GM23338 (cell line): ENCODE data around the gene SHISAL1. TPM values are rescaled to one million over a fixed set of nuclear protein-coding genes. Genes with fewer than 3 reads are reported as not detected.

Experiments
- ATAC-seq: fragments of 200-7000 bp; cut with Tn5 transposase; 3 replicates; pipeline ENCODE4 v1.9.1; 2020
- DNase-seq: peaks from one replicate; pipeline ENCODE4 v3.0.0-alpha.2; 2015; ENCODE audit warnings: low spot score
- H2AFZ ChIP-seq: fragments of 200-600 bp; sonication (generic); 2 replicates; pipeline ENCODE4 v1.8.0; 2016; ENCODE audit warnings: antibody characterized with exemption, mild to moderate bottlenecking, moderate library complexity
- H3F3A ChIP-seq: fragments of 200-600 bp; sonication (generic); replicated peaks from 2 replicates; pipeline ENCODE4 v1.8.0; 2017; ENCODE audit warnings: antibody characterized with exemption, mixed run types, low read depth
- H3K27ac ChIP-seq: fragments of 200-600 bp; sonication (generic); 2 replicates; pipeline ENCODE4 v1.6.1; 2016; ENCODE audit warnings: low read depth
- H3K27me3 ChIP-seq: fragments of 200-600 bp; sonication (generic); 2 replicates; pipeline ENCODE4 v1.8.0; 2016; ENCODE audit warnings: mild to moderate bottlenecking, mixed run types, moderate library complexity; ENCODE audit not compliant: insufficient read depth
- H3K36me3 ChIP-seq: fragments of 200-600 bp; sonication (generic); 2 replicates; pipeline ENCODE4 v1.8.0; 2016; ENCODE audit warnings: mild to moderate bottlenecking; ENCODE audit not compliant: insufficient read depth
- H3K4me1 ChIP-seq: fragments of 200-600 bp; sonication (generic); 2 replicates; pipeline ENCODE4 v1.8.0; 2016; ENCODE audit warnings: mild to moderate bottlenecking, moderate library complexity; ENCODE audit not compliant: insufficient read depth
- H3K4me2 ChIP-seq: fragments of 200-600 bp; sonication (generic); 2 replicates; pipeline ENCODE4 v1.7.1; 2017; ENCODE audit warnings: mixed run types
- H3K4me3 ChIP-seq: fragments of 200-600 bp; sonication (generic); 2 replicates; pipeline ENCODE4 v1.6.1; 2016; ENCODE audit warnings: mixed run types
- H3K79me2 ChIP-seq: fragments of 200-600 bp; sonication (generic); replicated peaks from 2 replicates; pipeline ENCODE4 v1.8.0; 2017; ENCODE audit warnings: mild to moderate bottlenecking; ENCODE audit not compliant: insufficient read depth
- H3K9me2 ChIP-seq: fragments of 200-600 bp; sonication (generic); 2 replicates; pipeline ENCODE4 v1.8.0; 2017; ENCODE audit not compliant: insufficient read depth
- H4K20me1 ChIP-seq: fragments of 200-600 bp; sonication (generic); replicated peaks from 2 replicates; pipeline ENCODE4 v1.8.0; 2017; ENCODE audit warnings: mild to moderate bottlenecking; ENCODE audit not compliant: insufficient read depth
- H3K27ac Mint-ChIP-seq: 2 replicates; pipeline ENCODE4 v1.8.0; 2020; ENCODE audit warnings: inconsistent platforms, mild to moderate bottlenecking, moderate library complexity, mixed read lengths
- H3K27me3 Mint-ChIP-seq: 3 replicates; pipeline ENCODE4 v1.8.0; 2022; ENCODE audit warnings: low read depth, mild to moderate bottlenecking, moderate library complexity, mixed read lengths, inconsistent platforms; ENCODE audit not compliant: insufficient read depth, poor library complexity
- H3K36me3 Mint-ChIP-seq: 3 replicates; pipeline ENCODE4 v1.8.0; 2021; ENCODE audit warnings: low read depth, mild to moderate bottlenecking, inconsistent platforms, moderate library complexity, mixed read lengths
- H3K4me1 Mint-ChIP-seq: 3 replicates; pipeline ENCODE4 v1.8.0; 2020; ENCODE audit warnings: mild to moderate bottlenecking, inconsistent platforms, mixed read lengths
- H3K4me3 Mint-ChIP-seq: 3 replicates; pipeline ENCODE4 v1.8.0; 2021; ENCODE audit warnings: moderate library complexity, mild to moderate bottlenecking, inconsistent platforms, mixed read lengths
- H3K9me3 Mint-ChIP-seq: 3 replicates; pipeline ENCODE4 v1.8.0; 2020; ENCODE audit warnings: moderate library complexity, mild to moderate bottlenecking, inconsistent platforms, mixed read lengths
- CREB1 ChIP-seq: fragments of 250-450 bp; sonication (Bioruptor Pico); IDR thresholded peaks from 2 replicates; pipeline ENCODE4 v1.5.0; 2020; ENCODE audit warnings: low read depth, mild to moderate bottlenecking, moderate library complexity
- EZH2 ChIP-seq: fragments of 200-600 bp; sonication (generic); IDR thresholded peaks from one replicate; pipeline ENCODE4 v1.8.0; 2017; ENCODE audit warnings: antibody characterized with exemption, mild to moderate bottlenecking, low read depth; ENCODE audit not compliant: unreplicated experiment
- JUNB ChIP-seq: IDR thresholded peaks from one replicate; pipeline ENCODE4 v1.6.1; 2016; ENCODE audit warnings: antibody characterized with exemption; ENCODE audit not compliant: unreplicated experiment
- POLR2AphosphoS5 ChIP-seq: IDR thresholded peaks from 2 replicates; pipeline ENCODE4 v1.6.1; 2016; ENCODE audit warnings: antibody characterized with exemption, low read depth
- ZNF114 ChIP-seq: fragments of 250-450 bp; sonication (Bioruptor Pico); IDR thresholded peaks from 2 replicates; pipeline ENCODE4 v1.5.0; 2020; ENCODE audit warnings: mild to moderate bottlenecking, moderate library complexity
- ZNF331 ChIP-seq: fragments of 250-450 bp; sonication (Bioruptor Pico); IDR thresholded peaks from 2 replicates; pipeline ENCODE4 v1.5.0; 2020; ENCODE audit warnings: low read depth, mild to moderate bottlenecking, moderate library complexity
- polyA plus RNA-seq: library from polyadenylated mRNA; unstranded; fragments of >200 nt; fragmentation: Nextera tagmentation; extraction: Ambion mirVana; gene quantifications from 2 replicates; pipeline ENCODE4 v1.2.1, GENCODE V29; 2016
- total RNA-seq: library from RNA; depleted of rRNA; stranded (reverse); fragments of >200 nt; shearing (Covaris generic); gene quantifications from 2 replicates; pipeline ENCODE4 v1.2.3, GENCODE V29; 2014
- TF ChIP-seq, protein P1 (sequence below): IDR thresholded peaks from 2 replicates; pipeline ENCODE4 v1.6.1; 2016; ENCODE audit warnings: antibody characterized with exemption
- TF ChIP-seq, protein P2 (sequence below), 2 experiments: fragments of 200-600 bp in 1 of 2; sonication (generic) in 1 of 2; conservative IDR thresholded peaks; 2 replicates each; pipeline versions ENCODE4 v1.5.1 to v1.6.1; 2016 to 2017; ENCODE audit warnings: antibody characterized with exemption in 2 of 2, low read depth in 2 of 2, mild to moderate bottlenecking in 2 of 2, moderate library complexity in 1 of 2
- TF ChIP-seq, protein P3 (sequence below): IDR thresholded peaks from one replicate; pipeline ENCODE4 v1.6.1; 2018; ENCODE audit warnings: antibody characterized with exemption; ENCODE audit not compliant: unreplicated experiment
- TF ChIP-seq, protein P4 (sequence below): fragments of 250-450 bp; sonication (Bioruptor Pico); IDR thresholded peaks from 2 replicates; pipeline ENCODE4 v1.5.0; 2020; ENCODE audit warnings: mild to moderate bottlenecking, moderate library complexity

Gene SHISAL1
- total and polyA plus RNA-seq, 2 experiments from 2014 or later = 0.71 to 3.4 TPM

DNA sequence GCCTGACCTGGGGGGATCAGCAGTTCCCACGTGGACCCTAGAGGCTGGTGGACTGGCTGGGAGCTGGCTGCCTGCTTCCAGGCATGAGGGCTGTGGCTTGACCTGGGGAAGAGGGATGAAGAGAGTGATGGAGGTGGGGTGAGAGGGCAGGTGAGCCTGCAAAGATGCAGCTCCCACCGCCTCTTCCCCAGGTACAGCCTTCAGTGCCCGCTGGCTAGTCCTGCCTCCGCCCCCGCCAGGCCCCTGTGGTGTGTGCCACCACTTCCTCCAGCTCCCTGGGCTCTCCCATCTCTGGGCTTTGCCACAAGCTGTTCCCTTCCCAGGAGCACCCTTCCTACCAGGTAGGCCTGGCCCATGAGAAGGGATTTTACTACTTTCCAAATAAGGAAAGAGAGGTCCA lies 112.9 kb downstream of the SHISAL1 start:
- Mint-ChIP-seq H3K4me3 (no peak overlapping the region), H3K9me3 (no peaks in the 10 kb centered on the region), H3K27me3 (peaks cover 3% of the 10 kb centered on the region), H3K27ac (no peak overlapping the region), H3K36me3 (no peaks in the 10 kb centered on the region), H3K4me1 (peaks cover 6% of the 10 kb centered on the region; the same call in 1 of the 3 replicates)
- Histone ChIP-seq H2AFZ (no peak overlapping the region), H3K36me3 (no peaks in the 10 kb centered on the region), H3K4me2 (no peak overlapping the region), H3K4me1 (no peaks in the 10 kb centered on the region), H3K4me3 (no peak overlapping the region), H3K27me3 (no peaks in the 10 kb centered on the region), H4K20me1 (no peaks in the 10 kb centered on the region), H3K79me2 (no peaks in the 10 kb centered on the region), H3F3A (no peaks in the 10 kb centered on the region), H3K9me2 (no peaks in the 10 kb centered on the region), H3K27ac (no peak overlapping the region)
- ATAC-seq = no peak
- TF ChIP-seq EZH2 (no peak), CREB1 (no peak), POLR2AphosphoS5 (no peak), ZNF114 (CRISPR knock-in tag) (no peak), ZNF331 (CRISPR knock-in tag) (no peak), JUNB (no peak)
- TF ChIP-seq, protein P1, sequence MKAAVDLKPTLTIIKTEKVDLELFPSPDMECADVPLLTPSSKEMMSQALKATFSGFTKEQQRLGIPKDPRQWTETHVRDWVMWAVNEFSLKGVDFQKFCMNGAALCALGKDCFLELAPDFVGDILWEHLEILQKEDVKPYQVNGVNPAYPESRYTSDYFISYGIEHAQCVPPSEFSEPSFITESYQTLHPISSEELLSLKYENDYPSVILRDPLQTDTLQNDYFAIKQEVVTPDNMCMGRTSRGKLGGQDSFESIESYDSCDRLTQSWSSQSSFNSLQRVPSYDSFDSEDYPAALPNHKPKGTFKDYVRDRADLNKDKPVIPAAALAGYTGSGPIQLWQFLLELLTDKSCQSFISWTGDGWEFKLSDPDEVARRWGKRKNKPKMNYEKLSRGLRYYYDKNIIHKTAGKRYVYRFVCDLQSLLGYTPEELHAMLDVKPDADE = no peak
- TF ChIP-seq, protein P2, sequence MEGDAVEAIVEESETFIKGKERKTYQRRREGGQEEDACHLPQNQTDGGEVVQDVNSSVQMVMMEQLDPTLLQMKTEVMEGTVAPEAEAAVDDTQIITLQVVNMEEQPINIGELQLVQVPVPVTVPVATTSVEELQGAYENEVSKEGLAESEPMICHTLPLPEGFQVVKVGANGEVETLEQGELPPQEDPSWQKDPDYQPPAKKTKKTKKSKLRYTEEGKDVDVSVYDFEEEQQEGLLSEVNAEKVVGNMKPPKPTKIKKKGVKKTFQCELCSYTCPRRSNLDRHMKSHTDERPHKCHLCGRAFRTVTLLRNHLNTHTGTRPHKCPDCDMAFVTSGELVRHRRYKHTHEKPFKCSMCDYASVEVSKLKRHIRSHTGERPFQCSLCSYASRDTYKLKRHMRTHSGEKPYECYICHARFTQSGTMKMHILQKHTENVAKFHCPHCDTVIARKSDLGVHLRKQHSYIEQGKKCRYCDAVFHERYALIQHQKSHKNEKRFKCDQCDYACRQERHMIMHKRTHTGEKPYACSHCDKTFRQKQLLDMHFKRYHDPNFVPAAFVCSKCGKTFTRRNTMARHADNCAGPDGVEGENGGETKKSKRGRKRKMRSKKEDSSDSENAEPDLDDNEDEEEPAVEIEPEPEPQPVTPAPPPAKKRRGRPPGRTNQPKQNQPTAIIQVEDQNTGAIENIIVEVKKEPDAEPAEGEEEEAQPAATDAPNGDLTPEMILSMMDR (conservative IDR thresholded peaks at IDR 0.05; ENCODE audit: low read depth in 2 of 2) = no peak
- TF ChIP-seq, protein P3, sequence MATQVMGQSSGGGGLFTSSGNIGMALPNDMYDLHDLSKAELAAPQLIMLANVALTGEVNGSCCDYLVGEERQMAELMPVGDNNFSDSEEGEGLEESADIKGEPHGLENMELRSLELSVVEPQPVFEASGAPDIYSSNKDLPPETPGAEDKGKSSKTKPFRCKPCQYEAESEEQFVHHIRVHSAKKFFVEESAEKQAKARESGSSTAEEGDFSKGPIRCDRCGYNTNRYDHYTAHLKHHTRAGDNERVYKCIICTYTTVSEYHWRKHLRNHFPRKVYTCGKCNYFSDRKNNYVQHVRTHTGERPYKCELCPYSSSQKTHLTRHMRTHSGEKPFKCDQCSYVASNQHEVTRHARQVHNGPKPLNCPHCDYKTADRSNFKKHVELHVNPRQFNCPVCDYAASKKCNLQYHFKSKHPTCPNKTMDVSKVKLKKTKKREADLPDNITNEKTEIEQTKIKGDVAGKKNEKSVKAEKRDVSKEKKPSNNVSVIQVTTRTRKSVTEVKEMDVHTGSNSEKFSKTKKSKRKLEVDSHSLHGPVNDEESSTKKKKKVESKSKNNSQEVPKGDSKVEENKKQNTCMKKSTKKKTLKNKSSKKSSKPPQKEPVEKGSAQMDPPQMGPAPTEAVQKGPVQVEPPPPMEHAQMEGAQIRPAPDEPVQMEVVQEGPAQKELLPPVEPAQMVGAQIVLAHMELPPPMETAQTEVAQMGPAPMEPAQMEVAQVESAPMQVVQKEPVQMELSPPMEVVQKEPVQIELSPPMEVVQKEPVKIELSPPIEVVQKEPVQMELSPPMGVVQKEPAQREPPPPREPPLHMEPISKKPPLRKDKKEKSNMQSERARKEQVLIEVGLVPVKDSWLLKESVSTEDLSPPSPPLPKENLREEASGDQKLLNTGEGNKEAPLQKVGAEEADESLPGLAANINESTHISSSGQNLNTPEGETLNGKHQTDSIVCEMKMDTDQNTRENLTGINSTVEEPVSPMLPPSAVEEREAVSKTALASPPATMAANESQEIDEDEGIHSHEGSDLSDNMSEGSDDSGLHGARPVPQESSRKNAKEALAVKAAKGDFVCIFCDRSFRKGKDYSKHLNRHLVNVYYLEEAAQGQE = no peak
- no peak for DNase-seq

DNA sequence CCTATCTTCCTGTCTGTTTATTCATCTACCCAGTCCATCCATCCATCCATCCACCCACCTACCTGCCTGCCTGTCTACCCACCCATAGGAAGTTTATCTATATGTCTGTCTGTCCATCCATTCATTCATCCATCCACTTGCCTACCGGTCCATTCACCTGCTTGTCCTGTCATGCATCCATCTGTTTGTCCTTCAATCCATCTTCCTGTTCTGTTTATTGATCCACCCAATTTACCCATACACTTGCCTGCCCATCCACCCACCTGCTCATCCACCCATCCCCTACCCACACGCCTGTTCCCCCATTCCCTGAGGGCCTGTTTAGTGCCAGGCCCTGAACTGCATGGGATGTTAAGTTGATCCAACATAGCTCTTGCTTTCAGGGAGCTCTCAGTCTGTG lies 113.6 kb downstream of the SHISAL1 start:
- no peak overlapping the region for H3K4me3 Mint-ChIP-seq
- H3K27me3 Mint-ChIP-seq = peaks cover 4% of the 10 kb centered on the region
- no peaks in the 10 kb centered on the region for H3K4me1 ChIP-seq
- no peaks in the 10 kb centered on the region; the same call in 2 of the 3 replicates for H3K9me3 Mint-ChIP-seq
- H3K27me3 ChIP-seq = no peaks in the 10 kb centered on the region
- H3K27ac Mint-ChIP-seq = no peak overlapping the region
- H3K79me2 ChIP-seq = no peaks in the 10 kb centered on the region
- no peak overlapping the region for H3K4me3 ChIP-seq
- DNase-seq = no peak
- no peak for ATAC-seq
- no peaks in the 10 kb centered on the region for H3F3A ChIP-seq
- no peaks in the 10 kb centered on the region for H3K9me2 ChIP-seq
- no peaks in the 10 kb centered on the region for H3K36me3 ChIP-seq
- H3K4me1 Mint-ChIP-seq = peaks cover 6% of the 10 kb centered on the region; the same call in 1 of the 3 replicates
- no peaks in the 10 kb centered on the region for H3K36me3 Mint-ChIP-seq
- no peak overlapping the region for H3K27ac ChIP-seq
- H3K4me2 ChIP-seq = no peak overlapping the region
- TF ChIP-seq ZNF114 (CRISPR knock-in tag) = no peak
- TF ChIP-seq JUNB = no peak
- TF ChIP-seq, protein P4, sequence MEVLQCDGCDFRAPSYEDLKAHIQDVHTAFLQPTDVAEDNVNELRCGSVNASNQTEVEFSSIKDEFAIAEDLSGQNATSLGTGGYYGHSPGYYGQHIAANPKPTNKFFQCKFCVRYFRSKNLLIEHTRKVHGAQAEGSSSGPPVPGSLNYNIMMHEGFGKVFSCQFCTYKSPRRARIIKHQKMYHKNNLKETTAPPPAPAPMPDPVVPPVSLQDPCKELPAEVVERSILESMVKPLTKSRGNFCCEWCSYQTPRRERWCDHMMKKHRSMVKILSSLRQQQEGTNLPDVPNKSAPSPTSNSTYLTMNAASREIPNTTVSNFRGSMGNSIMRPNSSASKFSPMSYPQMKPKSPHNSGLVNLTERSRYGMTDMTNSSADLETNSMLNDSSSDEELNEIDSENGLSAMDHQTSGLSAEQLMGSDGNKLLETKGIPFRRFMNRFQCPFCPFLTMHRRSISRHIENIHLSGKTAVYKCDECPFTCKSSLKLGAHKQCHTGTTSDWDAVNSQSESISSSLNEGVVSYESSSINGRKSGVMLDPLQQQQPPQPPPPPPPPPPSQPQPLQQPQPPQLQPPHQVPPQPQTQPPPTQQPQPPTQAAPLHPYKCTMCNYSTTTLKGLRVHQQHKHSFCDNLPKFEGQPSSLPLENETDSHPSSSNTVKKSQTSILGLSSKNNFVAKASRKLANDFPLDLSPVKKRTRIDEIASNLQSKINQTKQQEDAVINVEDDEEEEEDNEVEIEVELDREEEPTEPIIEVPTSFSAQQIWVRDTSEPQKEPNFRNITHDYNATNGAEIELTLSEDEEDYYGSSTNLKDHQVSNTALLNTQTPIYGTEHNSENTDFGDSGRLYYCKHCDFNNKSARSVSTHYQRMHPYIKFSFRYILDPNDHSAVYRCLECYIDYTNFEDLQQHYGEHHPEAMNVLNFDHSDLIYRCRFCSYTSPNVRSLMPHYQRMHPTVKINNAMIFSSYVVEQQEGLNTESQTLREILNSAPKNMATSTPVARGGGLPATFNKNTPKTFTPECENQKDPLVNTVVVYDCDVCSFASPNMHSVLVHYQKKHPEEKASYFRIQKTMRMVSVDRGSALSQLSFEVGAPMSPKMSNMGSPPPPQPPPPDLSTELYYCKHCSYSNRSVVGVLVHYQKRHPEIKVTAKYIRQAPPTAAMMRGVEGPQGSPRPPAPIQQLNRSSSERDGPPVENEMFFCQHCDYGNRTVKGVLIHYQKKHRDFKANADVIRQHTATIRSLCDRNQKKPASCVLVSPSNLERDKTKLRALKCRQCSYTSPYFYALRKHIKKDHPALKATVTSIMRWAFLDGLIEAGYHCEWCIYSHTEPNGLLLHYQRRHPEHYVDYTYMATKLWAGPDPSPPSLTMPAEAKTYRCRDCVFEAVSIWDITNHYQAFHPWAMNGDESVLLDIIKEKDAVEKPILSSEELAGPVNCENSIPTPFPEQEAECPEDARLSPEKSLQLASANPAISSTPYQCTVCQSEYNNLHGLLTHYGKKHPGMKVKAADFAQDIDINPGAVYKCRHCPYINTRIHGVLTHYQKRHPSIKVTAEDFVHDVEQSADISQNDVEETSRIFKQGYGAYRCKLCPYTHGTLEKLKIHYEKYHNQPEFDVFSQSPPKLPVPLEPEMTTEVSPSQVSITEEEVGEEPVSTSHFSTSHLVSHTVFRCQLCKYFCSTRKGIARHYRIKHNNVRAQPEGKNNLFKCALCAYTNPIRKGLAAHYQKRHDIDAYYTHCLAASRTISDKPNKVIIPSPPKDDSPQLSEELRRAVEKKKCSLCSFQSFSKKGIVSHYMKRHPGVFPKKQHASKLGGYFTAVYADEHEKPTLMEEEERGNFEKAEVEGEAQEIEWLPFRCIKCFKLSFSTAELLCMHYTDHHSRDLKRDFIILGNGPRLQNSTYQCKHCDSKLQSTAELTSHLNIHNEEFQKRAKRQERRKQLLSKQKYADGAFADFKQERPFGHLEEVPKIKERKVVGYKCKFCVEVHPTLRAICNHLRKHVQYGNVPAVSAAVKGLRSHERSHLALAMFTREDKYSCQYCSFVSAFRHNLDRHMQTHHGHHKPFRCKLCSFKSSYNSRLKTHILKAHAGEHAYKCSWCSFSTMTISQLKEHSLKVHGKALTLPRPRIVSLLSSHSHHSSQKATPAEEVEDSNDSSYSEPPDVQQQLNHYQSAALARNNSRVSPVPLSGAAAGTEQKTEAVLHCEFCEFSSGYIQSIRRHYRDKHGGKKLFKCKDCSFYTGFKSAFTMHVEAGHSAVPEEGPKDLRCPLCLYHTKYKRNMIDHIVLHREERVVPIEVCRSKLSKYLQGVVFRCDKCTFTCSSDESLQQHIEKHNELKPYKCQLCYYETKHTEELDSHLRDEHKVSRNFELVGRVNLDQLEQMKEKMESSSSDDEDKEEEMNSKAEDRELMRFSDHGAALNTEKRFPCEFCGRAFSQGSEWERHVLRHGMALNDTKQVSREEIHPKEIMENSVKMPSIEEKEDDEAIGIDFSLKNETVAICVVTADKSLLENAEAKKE (CRISPR knock-in tag) = no peak
- H2AFZ ChIP-seq = no peak overlapping the region
- H4K20me1 ChIP-seq = no peaks in the 10 kb centered on the region
